ENCODE data around the gene DHDH.

DNA sequence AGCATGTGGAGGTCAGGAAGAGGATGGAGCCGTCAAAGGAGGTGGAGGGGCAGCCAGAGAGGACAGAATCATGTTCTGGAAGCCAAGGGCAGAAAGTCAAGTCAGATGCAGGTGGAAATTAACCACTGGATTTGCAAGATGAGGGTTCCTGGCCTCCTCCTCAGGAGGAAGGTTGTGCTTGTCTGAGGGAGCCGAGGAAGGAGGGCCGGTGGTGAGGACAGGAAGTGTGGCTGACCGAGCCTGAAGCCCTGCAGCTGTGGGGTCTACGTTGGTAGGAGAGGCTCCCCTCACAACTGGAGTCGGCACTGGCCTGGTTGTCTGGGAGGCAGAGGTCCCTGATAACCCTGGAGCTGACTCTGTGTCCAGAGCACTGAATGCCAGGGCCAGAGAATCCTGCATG is 15.4 kb upstream of the DHDH start:
- TF ChIP-seq, protein P1, sequence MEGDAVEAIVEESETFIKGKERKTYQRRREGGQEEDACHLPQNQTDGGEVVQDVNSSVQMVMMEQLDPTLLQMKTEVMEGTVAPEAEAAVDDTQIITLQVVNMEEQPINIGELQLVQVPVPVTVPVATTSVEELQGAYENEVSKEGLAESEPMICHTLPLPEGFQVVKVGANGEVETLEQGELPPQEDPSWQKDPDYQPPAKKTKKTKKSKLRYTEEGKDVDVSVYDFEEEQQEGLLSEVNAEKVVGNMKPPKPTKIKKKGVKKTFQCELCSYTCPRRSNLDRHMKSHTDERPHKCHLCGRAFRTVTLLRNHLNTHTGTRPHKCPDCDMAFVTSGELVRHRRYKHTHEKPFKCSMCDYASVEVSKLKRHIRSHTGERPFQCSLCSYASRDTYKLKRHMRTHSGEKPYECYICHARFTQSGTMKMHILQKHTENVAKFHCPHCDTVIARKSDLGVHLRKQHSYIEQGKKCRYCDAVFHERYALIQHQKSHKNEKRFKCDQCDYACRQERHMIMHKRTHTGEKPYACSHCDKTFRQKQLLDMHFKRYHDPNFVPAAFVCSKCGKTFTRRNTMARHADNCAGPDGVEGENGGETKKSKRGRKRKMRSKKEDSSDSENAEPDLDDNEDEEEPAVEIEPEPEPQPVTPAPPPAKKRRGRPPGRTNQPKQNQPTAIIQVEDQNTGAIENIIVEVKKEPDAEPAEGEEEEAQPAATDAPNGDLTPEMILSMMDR (IDR thresholded peaks at IDR 0.05; ENCODE audit: low read depth, low read length, poor library complexity, severe bottlenecking): no peak
- TF ChIP-seq EZH2phosphoT487 (IDR thresholded peaks at IDR 0.05; ENCODE audit: borderline replicate concordance, low read length): no peak

Data from DOHH2 (cell line).